Measurements from ENCODE around the gene FAF2.
"Not testable (repeated sequence)": the region's sequence is repeated elsewhere in the genome, so short reads cannot be mapped to it uniquely, and the experiment has no call there.

Gene FAF2

GRCh38 chr5:176441921-176442323 lies 6.3 kb upstream of the FAF2 start:
- no peak for TF ChIP-seq CTCF (IDR thresholded peaks at IDR 0.05; ENCODE audit: low read depth, low read length, missing control alignments)
- H3K4me3 ChIP-seq (ENCODE audit: low read depth, low read length) = no peak overlapping the region
- DNase-seq (ENCODE audit: low read depth) = no peak

DNA sequence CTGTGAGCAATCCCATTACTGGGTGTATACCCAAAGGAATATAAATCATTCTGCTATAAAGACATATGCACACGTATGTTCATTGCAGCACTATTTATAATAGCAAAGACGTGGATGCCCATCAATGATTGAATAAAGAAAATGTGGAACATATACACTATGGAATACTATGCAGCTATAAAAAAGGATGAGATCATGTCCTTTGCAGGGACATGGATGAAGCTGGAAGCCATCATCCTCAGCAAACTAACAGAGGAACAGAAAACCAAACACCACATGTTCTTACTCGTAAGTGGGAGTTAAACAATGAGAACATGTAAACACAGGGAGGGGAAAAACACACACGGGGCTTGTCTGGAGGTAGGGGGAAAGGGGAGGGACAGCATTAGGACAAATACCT lies 5.3 kb upstream of the FAF2 start:
- not testable (repeated sequence) for H3K4me3 ChIP-seq (ENCODE audit: low read depth, low read length); DNase-seq (ENCODE audit: low read depth)

DNA sequence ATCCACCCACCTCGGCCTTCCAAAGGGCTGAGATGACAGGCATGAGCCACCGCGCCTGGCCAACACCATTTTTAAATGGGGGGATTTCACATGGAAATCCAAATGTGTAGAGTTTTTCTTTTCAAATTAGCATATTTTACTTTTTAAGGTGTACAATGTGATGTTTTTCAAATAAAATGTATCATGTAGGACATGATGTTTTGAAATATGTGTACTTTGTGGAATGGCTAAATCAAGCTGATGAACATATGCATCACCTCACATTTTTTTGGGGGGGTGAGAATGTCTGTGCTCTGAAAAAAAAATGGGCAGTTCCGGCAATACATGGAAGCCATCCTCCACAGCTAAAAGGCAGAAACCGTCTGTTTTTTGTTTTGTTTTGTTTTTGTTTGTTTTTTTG lies 3.4 kb upstream of the FAF2 start:
- DNase-seq (ENCODE audit: low read depth) = no peak
- TF ChIP-seq CTCF (IDR thresholded peaks at IDR 0.05; ENCODE audit: low read depth, low read length, missing control alignments) = no peak
- H3K4me3 ChIP-seq (ENCODE audit: low read depth, low read length) = no peak overlapping the region

- no peak for TF ChIP-seq CTCF (IDR thresholded peaks at IDR 0.05; ENCODE audit: low read depth, low read length, missing control alignments)
- no peak overlapping the region for H3K4me3 ChIP-seq (ENCODE audit: low read depth, low read length)
- no peak for DNase-seq (ENCODE audit: low read depth)
Observed at GRCh38 chr5:176446028-176446665, 2.0 kb upstream of the FAF2 start.

DNA sequence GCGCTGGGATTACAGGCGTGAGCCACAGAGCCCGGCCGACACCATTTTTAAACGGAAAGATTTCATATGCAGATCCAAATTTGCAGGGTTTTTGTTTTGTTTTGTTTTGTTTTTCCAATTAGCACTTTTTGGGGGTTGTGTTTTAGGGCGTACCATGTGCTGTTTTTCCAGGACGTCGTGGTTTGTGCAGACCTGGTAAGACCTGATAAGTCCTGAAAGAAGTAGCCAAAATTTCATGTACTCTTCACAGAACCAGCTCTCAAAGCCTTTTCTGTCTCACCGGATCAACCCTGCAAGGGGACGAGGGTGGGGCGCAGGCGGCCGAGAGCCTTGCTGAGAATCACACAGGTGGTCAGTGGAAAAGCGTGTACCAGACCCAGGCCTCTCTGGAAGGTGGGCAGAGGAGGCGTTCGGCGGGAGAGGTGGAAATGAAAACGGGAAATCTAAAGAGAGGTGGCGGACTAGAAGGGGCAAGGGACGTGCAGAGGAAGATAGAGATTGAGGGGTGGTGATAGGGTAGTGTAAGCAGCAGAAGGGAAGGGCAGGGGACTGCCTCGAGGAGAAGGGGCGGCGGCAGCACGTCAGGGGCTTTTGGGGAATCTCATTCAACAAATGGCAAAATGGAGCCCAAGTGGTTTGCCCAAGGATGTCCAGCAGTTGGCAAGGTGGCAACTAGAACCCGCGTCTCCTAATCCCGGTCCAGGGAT lies 1.1 kb upstream of the FAF2 start:
- no peak for DNase-seq (ENCODE audit: low read depth)
- H3K4me3 ChIP-seq (ENCODE audit: low read depth, low read length) = peak overlapping the region; percentile 64
- TF ChIP-seq CTCF (IDR thresholded peaks at IDR 0.05; ENCODE audit: low read depth, low read length, missing control alignments) = no peak

- no peak for DNase-seq (ENCODE audit: low read depth)
- TF ChIP-seq CTCF (IDR thresholded peaks at IDR 0.05; ENCODE audit: low read depth, low read length, missing control alignments) = no peak
- peak overlapping the region; percentile 64 for H3K4me3 ChIP-seq (ENCODE audit: low read depth, low read length)
Observed at GRCh38 chr5:176447591-176447977, 601 bp upstream of the FAF2 start.

GRCh38 chr5:176450077-176450476 lies 1.9 kb downstream of the FAF2 start:
- no peak overlapping the region for H3K4me3 ChIP-seq (ENCODE audit: low read depth, low read length)
- DNase-seq (ENCODE audit: low read depth) = no peak
- no peak for TF ChIP-seq CTCF (IDR thresholded peaks at IDR 0.05; ENCODE audit: low read depth, low read length, missing control alignments)

Measured in GM12864 (cell line).